GM18498 (cell line): ENCODE results near the gene PES1.
"Not testable (repeated sequence)": the region's sequence is repeated elsewhere in the genome, so short reads cannot be mapped to it uniquely, and the experiment has no call there.

ENCODE experiments used
- ATAC-seq: cut with Tn5 transposase; IDR thresholded peaks from one replicate; pipeline ENCODE4 v1.9.1; 2021; ENCODE audit warnings: mild to moderate bottlenecking, moderate library complexity; ENCODE audit not compliant: unreplicated experiment

PES1 gene

DNA sequence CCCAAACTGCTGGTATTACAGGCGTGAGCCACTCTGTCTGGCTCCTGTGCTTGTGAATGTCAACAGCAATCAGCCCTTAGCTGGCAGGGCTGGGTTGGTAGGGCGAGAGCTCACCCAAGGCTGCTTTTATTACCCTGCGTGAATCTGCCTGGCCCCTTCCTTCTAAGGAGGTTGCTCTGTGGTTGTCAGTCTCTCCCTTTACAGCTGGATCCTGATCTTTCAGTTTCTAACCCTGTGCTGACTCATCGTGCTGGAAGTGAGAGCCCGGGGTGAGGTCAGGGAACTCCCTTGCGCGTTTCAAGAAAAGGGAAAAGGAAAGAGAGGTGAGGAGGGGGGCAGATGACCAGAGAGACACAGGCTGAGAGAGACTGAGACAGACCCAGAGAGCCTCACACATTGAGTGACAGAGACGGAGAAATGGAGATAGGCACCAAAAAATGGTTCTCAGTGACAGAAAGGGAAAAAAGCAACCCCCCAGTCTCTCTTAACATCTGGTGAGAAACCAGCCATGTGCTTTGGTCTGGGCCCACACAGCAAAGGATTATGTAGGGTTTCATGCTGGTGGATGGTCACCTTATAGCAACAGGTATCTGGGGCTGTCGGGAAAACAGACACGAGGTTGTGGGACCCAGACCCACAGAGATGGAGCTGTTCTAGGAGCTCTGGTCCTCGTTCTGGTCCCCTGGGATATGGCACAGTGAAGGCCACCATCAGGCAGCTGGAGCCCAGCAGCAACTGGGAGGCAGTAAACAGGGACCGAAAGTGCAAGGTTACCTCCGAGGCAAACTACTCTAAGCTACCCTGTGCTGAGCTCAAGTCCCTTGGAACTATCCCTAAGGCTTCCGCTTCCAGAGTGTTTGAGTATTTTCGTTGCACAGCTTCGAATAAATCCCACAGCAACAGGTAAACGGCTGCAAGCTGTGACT lies 17.8 kb upstream of the PES1 start:
- peak; percentile 50 for ATAC-seq

DNA sequence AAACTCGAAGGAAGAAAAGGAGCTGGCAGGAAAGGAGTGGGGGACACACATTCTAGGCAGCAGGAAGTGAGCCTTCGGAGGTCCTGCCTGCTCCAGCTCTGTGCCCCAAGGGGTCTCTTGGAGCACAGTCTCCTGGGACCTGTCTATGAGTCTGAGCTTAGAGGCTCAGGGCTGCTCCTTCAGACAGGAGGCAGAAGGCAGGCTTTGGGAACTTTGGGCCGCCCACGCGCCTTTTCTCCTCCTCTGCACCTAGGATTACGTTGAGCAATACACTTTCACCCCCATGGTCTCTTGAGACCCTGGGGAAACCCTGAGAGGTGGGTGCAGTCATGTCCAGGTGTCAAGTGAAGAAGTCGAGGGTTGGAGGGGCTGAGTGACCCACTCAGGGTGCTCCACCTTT lies 16.2 kb upstream of the PES1 start:
- no peak for ATAC-seq

DNA sequence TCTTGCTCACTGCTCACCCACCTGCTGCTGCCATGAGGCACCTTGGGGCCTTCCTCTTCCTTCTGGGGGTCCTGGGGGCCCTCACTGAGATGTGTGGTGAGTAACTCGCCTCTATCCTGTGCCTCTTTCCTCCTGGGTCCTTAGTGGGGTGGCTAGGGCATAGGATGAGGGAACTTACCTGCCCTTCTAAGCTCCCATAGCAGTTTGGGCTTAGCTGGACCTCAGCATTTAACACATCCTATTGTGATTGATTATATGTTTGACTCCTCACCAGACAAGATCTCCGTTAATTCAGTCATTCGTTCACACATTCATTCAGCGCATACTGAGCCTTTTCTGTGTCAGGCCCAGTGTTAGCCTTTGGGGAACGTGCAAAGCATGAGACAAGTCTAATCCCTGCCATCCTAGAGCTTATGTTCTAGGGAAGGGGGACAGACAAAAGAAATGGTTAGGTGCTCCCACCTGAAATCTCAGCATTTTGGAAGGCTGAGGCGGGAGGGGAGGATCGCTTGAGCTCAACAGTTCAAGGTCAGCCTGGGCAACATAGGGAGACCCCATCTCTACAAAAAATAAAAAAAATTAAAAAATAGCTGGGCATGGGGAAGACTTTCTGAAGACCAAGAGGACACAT lies 15.7 kb upstream of the PES1 start:
- ATAC-seq: no peak

DNA sequence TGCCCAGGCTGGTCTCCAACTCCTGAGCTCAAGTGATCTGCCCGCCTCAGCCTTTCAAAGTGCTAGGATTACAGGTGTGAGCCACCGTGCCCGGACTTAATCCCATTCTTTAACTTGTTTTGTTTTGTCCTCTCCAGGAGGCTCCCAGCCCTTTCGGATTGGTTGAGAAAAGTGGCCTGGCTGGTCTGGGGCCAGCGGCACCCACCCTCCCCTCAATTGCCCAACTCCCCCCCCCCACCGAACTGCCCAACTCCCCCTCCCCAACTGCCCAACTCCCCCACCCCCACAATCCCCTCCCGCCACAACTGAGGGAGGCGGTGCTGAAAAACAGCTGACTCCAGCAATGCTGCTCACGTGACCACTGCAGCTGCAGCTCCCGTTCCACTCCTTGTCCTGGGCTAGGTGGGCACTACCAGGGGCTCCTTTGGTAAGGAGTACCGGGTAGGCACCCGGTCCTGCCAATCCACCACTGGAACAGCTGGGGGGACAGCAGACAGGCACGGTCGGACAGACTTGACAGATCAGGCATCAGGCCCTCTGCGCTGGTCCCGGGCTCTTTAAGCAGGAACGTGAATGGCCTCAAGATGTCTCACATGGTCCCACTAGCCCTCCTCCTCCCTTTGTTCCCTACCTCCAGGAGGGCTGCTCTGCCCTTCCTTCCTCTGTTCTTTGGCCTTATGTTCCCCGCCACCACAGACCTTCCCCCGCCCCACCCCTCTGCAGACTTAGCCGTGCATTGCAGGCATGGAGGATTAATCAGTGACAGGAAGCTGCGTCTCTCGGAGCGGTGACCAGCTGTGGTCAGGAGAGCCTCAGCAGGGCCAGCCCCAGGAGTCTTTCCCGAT lies 15.0 kb upstream of the PES1 start, which contains the start of gene TCN2:
Gene TCN2, plus strand, starts transcription at position 720 of the 845 bp plus-strand sequence. CDS start 158 bp downstream, outside the sequence.
- peak; percentile 59 for ATAC-seq

DNA sequence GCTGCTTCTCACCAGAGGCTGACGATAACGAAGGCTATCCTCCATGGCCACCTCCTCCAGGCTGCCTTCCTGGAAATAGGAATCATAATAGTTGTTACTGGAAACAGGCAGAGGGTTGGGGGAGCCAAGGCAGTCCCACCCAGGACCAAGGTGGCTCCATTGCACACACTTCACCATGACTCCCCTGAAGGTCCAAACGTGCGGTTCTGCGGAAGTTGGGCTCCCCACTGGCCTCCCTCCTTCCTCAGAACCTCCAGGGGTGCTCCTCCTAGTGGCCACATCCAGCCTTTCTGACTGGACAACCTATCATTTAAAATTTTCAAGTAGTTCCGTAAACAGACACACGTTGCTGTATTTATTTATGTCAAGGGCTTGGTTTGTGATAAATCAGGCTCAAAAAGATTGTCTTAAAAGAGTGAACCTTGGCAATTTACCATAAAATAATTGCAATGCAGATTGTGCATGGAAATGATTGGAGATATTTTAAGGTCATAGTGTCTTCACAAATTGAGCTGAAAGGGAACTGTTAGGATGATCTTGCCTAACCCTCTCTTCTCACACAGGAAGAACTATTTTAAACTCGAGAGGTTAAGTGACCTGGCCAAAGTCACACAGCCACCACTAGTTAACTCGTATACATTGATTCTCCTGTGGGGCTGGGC lies 13.9 kb upstream of the PES1 start:
- ATAC-seq: no peak

DNA sequence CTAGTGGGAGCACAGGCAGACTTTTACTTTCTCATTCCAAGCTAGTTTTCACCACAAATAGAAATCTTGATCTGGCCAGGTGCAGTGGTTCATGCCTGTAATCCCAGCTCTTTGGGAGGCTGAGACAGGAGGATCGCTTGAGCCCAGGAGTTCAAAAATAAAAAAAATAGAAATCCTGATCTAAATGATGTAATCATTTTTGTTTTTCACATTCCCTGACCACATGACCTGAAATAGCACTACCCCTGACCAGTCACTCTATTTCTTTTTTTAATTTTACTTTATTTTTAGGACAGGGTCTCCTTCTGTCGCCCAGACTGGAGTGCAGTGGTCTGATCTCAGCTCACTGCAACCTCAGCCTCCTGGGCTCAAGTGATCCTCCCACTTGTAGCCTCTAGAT lies 13.0 kb upstream of the PES1 start:
- no peak for ATAC-seq

DNA sequence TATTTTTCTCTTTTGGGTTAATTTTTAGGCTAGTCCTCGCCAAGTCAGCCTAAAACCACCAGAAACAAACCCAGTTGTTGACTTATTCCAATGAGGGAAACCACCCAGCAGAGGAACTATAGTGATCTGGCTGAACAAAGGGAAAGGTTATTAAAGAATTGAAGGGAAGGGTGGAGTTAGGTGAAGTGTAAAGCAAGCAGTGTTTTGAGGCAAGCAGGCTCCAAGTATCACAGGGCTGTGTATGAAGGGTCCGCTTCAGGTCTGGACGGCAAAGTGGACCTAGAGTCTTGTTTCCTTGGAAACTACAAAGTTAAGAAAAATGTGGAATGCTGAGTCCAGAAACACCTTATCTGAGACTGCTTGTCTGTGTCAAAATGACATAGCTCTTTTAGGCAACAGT lies 12.1 kb upstream of the PES1 start:
- ATAC-seq: no peak

DNA sequence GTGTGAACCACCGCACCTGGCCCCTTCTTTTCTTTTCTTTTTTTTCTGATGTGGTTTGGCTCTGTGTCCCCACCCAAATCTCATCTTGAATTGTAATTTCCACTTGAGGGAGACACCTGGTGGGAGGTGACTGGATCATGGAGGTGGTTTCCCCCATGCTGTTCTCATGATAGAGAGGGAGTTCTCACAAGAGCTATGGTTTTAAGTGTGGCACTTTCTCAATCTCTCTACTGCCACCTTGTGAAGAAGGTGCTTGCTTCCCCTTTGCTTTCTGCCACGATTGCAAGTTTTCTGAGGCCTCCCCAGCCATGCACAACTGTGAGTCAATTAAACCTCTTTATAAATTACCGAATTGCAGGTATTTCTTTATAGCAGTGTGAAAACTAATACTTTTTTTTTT lies 10.3 kb upstream of the PES1 start:
- no peak for ATAC-seq

DNA sequence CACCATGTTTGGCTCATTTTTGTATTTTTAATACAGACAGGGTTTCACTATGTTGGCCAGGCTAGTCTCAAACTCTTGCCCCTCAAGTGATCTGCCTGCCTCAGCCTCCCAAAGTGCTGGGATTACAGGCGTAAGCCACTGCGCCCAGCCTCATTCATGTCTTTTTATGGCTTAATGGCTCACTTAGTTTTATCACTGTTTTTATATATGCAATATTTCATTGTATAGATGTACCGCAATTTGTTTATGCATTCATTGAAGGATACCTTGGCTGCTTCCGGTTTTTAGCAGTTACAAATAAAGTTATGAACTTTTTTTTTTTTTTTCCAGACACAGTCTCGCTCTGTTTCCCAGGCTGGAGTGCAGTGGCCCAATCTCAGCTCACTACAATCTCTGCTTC lies 9.8 kb upstream of the PES1 start:
- ATAC-seq: no peak

DNA sequence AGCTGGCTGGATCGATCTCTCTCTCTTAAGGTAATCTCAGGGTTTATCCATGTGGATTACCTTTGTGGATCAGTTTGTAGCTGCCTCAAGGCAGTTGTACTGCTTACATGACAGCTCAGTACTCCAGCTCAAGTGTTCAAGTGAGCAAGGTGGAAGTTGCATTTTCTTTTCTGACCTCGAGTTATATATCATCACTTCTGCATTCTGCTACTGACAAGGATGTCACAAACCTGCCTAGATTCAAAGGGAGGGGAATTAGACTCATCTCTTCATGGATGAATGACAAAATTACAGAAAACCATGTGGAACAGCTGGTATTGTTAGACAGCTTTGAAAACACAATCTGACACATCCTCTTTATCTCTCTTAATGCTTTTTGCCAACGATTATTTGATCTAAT lies 9.2 kb upstream of the PES1 start:
- no peak for ATAC-seq

DNA sequence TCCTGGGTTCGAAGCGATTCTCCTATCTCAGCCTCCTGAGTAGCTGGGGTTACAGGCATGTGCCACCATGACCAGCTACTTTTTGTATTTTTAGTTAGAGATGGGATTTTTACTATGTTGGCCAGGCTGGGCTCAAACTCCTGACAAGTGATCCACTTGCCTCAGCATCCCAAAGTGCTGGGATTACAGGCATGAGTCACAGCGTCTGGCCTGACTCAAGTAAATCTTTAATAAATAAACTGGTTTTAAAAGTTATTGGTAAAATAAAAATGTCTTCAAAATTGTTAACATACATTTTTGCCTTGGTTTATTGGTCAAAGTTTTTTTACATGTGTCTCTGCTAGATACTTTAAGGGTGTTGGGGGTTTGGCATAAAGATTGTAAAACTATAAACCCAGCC lies 7.3 kb upstream of the PES1 start:
- ATAC-seq: no peak

DNA sequence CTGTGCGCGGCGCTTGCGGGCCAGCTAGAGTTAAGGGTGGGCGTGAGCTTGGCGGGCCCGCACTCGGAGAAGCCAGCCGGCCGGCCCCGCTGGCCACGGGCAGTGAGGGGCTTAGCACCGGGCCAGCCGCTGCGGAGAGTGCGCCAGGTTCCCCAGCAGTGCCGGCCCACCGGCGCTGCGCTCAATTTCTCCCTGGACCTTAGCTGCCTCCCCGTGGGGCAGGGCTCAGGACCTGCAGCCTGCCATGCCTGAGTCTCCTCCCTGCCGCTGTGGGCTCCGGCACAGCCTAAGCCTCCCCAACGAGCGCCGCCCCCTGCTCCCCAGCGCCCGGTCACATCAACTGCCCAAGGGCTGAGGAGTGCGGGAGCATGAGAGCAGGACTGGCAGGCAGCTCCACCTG lies 5.2 kb upstream of the PES1 start:
- no peak for ATAC-seq

DNA sequence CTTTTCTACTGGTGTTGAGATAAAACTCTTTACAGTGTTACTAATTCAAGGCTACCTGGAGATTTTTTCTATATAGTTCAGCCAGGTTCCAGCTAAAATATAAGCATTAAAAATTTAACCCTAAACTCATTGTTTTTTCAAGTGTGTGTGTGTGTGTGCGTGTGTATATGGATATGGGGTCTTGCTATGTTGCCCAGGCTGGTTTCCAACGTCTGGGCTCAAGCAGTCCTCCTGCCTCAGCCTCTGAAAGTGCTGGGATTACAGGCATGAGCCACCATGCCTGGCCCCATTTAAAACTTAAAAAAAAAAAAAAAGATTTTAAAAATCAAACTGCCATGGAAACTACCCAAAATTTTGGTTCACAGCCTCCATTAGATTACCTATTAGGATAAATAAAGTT lies 4.5 kb upstream of the PES1 start:
- ATAC-seq: no peak

DNA sequence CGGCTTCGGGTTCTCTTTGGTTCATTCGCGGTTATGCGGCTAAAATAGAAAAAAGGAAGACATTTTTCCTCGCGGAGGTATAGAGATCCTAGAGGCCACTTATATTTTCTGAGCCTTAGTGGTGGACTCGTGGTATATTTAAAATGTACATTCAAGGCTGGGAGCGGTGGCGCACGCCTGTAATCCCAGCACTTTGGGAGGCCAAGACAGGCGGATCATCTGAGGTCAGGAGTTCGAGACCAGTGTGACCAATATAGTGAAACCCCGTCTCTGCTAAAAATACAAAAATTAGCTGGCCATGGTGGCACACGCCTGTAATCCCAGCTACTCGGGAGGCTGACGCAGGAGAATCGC lies 627 bp upstream of the PES1 start:
- not testable (repeated sequence) for ATAC-seq

DNA sequence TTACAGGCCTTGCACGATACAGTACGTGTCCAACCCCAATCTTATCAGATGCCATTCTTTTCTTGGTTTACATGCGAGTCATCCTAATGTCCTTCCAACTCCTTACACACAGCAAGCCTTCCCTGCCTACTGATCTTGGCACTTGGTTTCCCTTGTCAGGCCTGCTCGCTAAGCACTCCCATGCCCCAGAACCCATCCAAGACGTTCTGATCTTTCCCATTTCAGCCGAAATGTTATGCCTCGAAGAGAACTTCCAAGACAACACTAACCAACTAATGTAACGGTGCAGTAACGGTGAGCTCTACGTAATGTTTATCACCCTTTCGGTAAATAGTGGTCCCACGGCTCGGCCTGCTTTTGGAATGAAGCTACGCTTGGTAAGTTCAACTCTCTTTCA lies 521 bp downstream of the PES1 start:
- ATAC-seq: no peak

DNA sequence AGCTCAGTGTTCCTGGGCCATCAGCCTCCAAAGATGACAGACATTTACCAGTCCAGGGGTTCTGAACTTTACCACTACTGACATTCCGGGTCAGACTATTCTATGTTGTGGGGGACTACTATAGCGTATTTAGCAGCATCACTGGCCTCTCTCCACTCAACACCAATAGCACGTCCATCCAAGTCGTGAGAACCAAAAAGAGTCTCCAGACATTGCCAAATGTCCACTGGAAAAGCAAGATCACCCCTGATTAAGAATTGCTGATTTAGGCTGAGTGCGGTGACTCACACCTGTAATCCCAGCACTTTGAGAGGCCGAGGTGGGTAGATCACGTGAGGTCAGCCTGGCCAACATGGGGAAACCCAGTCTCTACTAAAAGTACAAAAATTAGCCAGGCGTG lies 5.3 kb downstream of the PES1 start:
- ATAC-seq: no peak

DNA sequence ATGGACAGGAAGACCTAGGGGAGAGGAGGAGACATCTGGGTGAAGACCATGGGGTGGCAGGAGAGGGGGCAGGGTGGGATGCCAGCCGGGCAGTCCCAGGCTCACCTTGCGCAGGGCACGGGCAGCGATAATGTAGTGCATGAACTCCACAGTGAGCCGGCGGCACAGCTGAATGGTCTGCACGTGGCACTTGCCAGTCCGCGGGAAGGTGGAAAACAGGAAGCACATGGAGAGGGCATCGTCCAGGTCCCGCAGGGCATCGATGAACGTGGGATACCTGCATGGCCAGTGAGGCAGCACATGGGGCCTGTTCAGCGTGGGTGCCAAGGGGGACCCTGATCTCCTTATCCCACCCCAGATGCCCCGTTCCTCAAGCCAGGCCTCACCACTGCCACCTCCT lies 7.3 kb downstream of the PES1 start:
- no peak for ATAC-seq

DNA sequence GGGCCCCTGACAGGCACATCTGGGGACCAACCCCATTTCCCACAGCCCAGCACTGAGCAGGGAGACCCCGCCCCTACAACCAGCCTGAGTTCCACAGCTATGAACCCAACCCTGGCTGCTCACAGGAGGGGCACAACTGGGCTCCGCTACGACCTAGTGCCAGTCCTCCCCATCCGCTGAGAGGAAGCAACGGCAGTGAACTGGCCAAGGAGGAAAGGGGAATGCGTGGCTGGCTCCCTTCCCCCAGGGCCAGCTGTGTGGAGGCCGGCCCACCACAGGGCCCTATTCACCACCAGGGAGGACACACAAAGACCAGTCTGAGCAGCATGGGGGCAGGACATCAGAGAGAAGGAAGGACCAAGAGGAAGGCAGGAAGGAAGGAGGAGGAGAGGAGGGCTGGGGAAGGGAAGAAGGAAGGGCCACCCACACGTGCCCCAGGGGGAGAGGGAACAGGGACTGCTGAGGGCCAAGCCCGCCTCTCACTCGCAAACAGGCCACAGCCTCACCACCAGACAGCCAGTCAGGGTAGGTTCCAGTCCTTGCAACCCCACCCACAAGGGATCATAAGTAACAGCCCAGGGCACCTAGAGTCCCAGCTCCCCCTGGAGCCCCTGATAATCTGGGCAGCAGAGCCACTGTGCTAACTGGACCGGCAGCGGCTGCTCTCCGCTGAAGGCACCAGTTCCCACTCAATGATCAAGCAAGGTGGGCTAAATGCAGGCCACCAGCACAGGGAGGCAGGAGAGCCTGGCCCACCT lies 8.7 kb downstream of the PES1 start:
- ATAC-seq: no peak

DNA sequence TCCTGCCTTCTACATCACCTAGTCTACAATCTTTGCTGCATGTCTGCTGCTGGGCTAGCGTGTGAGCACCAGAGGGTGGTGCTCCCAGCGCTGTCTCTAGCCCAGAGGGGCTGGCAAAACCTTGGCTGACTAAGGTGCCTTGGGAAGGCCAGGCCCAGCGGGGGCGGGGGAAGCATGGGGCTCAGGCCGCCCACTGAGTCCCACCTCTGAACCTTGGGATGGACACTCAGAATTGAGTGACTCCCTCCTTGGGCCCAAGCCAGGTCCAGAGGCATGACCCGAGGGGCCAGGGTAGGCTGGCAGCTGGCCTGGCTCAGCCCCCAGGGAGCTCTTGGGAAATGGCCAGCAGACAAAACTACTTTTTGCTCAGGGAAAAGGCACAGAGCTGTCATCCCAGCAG lies 9.7 kb downstream of the PES1 start:
- no peak for ATAC-seq

DNA sequence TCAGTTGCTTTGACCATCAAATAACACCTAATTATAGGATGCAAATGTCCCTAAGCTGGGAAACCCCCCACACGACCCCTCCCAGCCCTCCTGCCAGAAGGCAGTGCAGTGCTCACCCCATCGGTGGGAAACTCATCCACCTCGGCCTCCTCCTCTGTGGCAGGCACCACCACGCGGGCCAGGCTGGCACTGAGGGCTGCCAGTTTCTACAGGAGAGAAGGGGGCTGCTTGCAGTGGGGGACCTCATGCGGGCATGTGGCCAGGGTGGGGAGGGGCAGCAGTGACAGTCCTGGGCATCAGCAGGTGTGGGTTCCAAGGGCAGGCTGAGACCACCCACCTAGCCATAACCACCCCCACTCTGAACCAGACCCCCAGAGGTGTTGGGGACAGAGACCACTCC lies 10.8 kb downstream of the PES1 start:
- no peak for ATAC-seq
